HepG2 (cell line): ENCODE results near the gene IL1RAPL2. TPM values are rescaled to one million over a fixed set of nuclear protein-coding genes. Genes with fewer than 3 reads are reported as not detected.

Experiments used
- ATAC-seq: fragments of 200-7000 bp; cut with Tn5 transposase; 3 replicates; pipeline ENCODE4 v1.9.1; 2020; ENCODE audit warnings: mild to moderate bottlenecking, moderate library complexity
- BruUV-seq: library from RNA; stranded (reverse); fragments of 400-500 nt; replicated peaks from 2 replicates; lab custom pipeline; 2021; lab: Mats Ljungman, UMichigan
- CTCF ChIA-PET: fragments of 300-600 bp; formaldehyde crosslinking; extraction: SDS; loops from one replicate; lab custom pipeline; 2021; ENCODE audit warnings: low total read pairs, inconsistent platforms, low intra/inter-chr PET ratio; lab: Yijun Ruan, JAX
- POLR2A ChIA-PET: fragments of 350-600 bp; sonication (Branson Sonifier 250); formaldehyde crosslinking; loops from one replicate; lab custom pipeline; 2020; ENCODE audit warnings: antibody characterized with exemption, inconsistent platforms; lab: Yijun Ruan, JAX
- DNase-seq: peaks from one replicate; pipeline ENCODE4 v3.0.0-alpha.2; 2015; ENCODE audit warnings: low spot score
- FAIRE-seq: peaks from 3 replicates; lab custom pipeline; 2011; peaks lifted over from hg19 to GRCh38; lab: Jason Lieb, UNC
- H2AFZ ChIP-seq: one replicate; pipeline ENCODE4 v1.6.1; 2011; ENCODE audit warnings: low read length, inconsistent platforms
- H3K27ac ChIP-seq: fragments of 300-600 bp; 3 replicates; pipeline ENCODE4 v1.8.0; 2011; ENCODE audit warnings: mixed run types, mild to moderate bottlenecking, mixed read lengths, low read length, inconsistent platforms; ENCODE audit not compliant: insufficient read depth; ENCODE audit errors: extremely low read length
- H3K27me3 ChIP-seq, 2 experiments: fragments of 200-600 bp in 1 of 2; 2 replicates in 1 of 2; 3 replicates in 1 of 2; pipeline versions ENCODE4 v1.6.0 to v1.8.0; 2011; ENCODE audit warnings: low read length in 2 of 2, mild to moderate bottlenecking in 2 of 2, moderate library complexity in 2 of 2, inconsistent platforms in 1 of 2; ENCODE audit not compliant: insufficient read depth in 2 of 2, control insufficient read depth in 1 of 2
- H3K36me3 ChIP-seq, 2 experiments: fragments of 200-600 bp in 1 of 2; replicated peaks in 1 of 2; 2 replicates in 1 of 2; 3 replicates in 1 of 2; pipeline versions ENCODE4 v1.5.1 to v1.8.0; 2011; ENCODE audit warnings: low read length in 2 of 2, inconsistent platforms in 1 of 2; ENCODE audit not compliant: insufficient read depth in 2 of 2, control insufficient read depth in 1 of 2
- H3K4me1 ChIP-seq: 2 replicates; pipeline ENCODE4 v1.5.1; 2012; ENCODE audit warnings: low read length, inconsistent platforms; ENCODE audit not compliant: insufficient read depth
- H3K4me2 ChIP-seq: 2 replicates; pipeline ENCODE4 v1.6.0; 2011; ENCODE audit warnings: low read depth, low read length, inconsistent platforms
- H3K4me3 ChIP-seq, 3 experiments: fragments of 200-600 bp in 1 of 3; sonication (generic), shearing (Covaris generic) in 1 of 3; replicated peaks in 1 of 3; 2 replicates each; pipeline ENCODE4 v1.5.1; 2011 to 2016; ENCODE audit warnings: low read length in 3 of 3, inconsistent platforms in 2 of 3, low read depth in 2 of 3, mild to moderate bottlenecking in 2 of 3, control low read depth in 1 of 3, mixed read lengths in 1 of 3; ENCODE audit not compliant: insufficient read depth in 1 of 3
- H3K79me2 ChIP-seq: one replicate; pipeline ENCODE4 v1.6.1; 2011; ENCODE audit warnings: low read length, inconsistent platforms; ENCODE audit not compliant: insufficient read depth
- H3K9ac ChIP-seq: 2 replicates; pipeline ENCODE4 v1.6.0; 2011; ENCODE audit warnings: mild to moderate bottlenecking, low read depth, low read length, inconsistent platforms; ENCODE audit not compliant: insufficient read depth
- H3K9me3 ChIP-seq: 2 replicates; pipeline ENCODE4 v1.5.1; 2012; ENCODE audit warnings: mild to moderate bottlenecking, low read length
- H4K20me1 ChIP-seq: 2 replicates; pipeline ENCODE4 v1.6.0; 2011; ENCODE audit warnings: inconsistent platforms, mild to moderate bottlenecking, low read length, moderate library complexity; ENCODE audit not compliant: insufficient read depth
- ADNP ChIP-seq: sonication (generic); formaldehyde crosslinking; IDR thresholded peaks from 2 replicates; pipeline ENCODE4 v1.4.0; 2020; ENCODE audit warnings: missing genetic modification reagents
- CENPT ChIP-seq: sonication (generic); formaldehyde crosslinking; IDR thresholded peaks from 2 replicates; pipeline ENCODE4 v1.8.0; 2022; ENCODE audit warnings: low read depth, mild to moderate bottlenecking, moderate library complexity, missing genetic modification reagents
- MIXL1 ChIP-seq: IDR thresholded peaks from 2 replicates; pipeline ENCODE4 v1.6.1; 2016
- NAIF1 ChIP-seq: sonication (generic); formaldehyde crosslinking; IDR thresholded peaks from 2 replicates; pipeline ENCODE4 v1.5.0; 2020; ENCODE audit warnings: mild to moderate bottlenecking, missing genetic modification reagents, borderline replicate concordance
- RAD51 ChIP-seq: fragments of 450-650 bp; IDR thresholded peaks from 2 replicates; pipeline ENCODE4 v1.6.1; 2016; ENCODE audit warnings: borderline replicate concordance
- SIN3B ChIP-seq: fragments of 150-350 bp; IDR thresholded peaks from 2 replicates; pipeline ENCODE4 v1.6.1; 2014; ENCODE audit warnings: low read length
- ZNF296 ChIP-seq: sonication (generic); formaldehyde crosslinking; conservative IDR thresholded peaks from 2 replicates; pipeline ENCODE4 v1.5.0; 2020; ENCODE audit warnings: mild to moderate bottlenecking, missing genetic modification reagents
- ZNF720 ChIP-seq: sonication (generic); formaldehyde crosslinking; IDR thresholded peaks from 2 replicates; pipeline ENCODE4 v1.4.0; 2020; ENCODE audit warnings: missing genetic modification reagents
- in situ Hi-C: cut with HindIII; loops from 2 replicates; pipeline ENCODE4 v1.10.0; 2017; ENCODE audit warnings: low pct_unique_long_range_greater_than_20kb; ENCODE audit not compliant: extremely low pct_ligation_motif_present
- intact Hi-C: fragments of 100-400 bp; cut with micrococcal nuclease; formaldehyde crosslinking; loops from one replicate; pipeline ENCODE4 v1.10.0; 2022; ENCODE audit not compliant: unreplicated experiment
- polyA plus RNA-seq, 8 experiments: library from polyadenylated mRNA; depleted of rRNA in 3 of 8; stranded (reverse) in 7 of 8; unstranded in 1 of 8; fragments of >200 nt; fragmentation: Illumina TruSeq in 4 of 8; extraction: Trizol in 4 of 8; gene quantifications; 2 replicates each; pipeline versions ENCODE4 v1.2.1 to v1.2.3, GENCODE V29; 2011 to 2016; ENCODE audit warnings: low read depth in 4 of 8, missing spikeins in 1 of 8, mixed read lengths in 1 of 8; ENCODE audit not compliant: insufficient read depth in 1 of 8
- total RNA-seq, 5 experiments: library from RNA; depleted of rRNA; stranded (reverse); fragments of >200 nt; fragmentation: Illumina TruSeq; extraction: Trizol; gene quantifications; 2 replicates each; pipeline ENCODE4 v1.2.3, GENCODE V29; 2016; ENCODE audit warnings: low read depth in 1 of 5
- TF ChIP-seq, protein P1 (sequence below): sonication (generic); formaldehyde crosslinking; IDR thresholded peaks from 2 replicates; pipeline ENCODE4 v1.4.0; 2020; ENCODE audit warnings: missing genetic modification reagents
- TF ChIP-seq, protein P2 (sequence below): sonication (generic); formaldehyde crosslinking; IDR thresholded peaks from 2 replicates; pipeline ENCODE4 v1.4.0; 2020; ENCODE audit warnings: mild to moderate bottlenecking, missing genetic modification reagents
- TF ChIP-seq, protein P3 (sequence below): sonication (generic); formaldehyde crosslinking; conservative IDR thresholded peaks from 2 replicates; pipeline ENCODE4 v1.8.0; 2022; ENCODE audit warnings: missing genetic modification reagents
- TF ChIP-seq, protein P4 (sequence below): sonication (generic); formaldehyde crosslinking; IDR thresholded peaks from 2 replicates; pipeline ENCODE4 v1.8.0; 2022; ENCODE audit warnings: missing genetic modification reagents, mild to moderate bottlenecking, borderline replicate concordance

Gene IL1RAPL2
- total and polyA plus RNA-seq, 2 of the 13 experiments (the other 11 are each of a cell fraction or from before 2014, with no cell fraction given) = not detected

- H3K9ac ChIP-seq = no peak overlapping the region
- H3K27ac ChIP-seq = no peak overlapping the region
- DNase-seq (no peak), ATAC-seq (no peak), FAIRE-seq (no peak)
- TF ChIP-seq, protein P1, sequence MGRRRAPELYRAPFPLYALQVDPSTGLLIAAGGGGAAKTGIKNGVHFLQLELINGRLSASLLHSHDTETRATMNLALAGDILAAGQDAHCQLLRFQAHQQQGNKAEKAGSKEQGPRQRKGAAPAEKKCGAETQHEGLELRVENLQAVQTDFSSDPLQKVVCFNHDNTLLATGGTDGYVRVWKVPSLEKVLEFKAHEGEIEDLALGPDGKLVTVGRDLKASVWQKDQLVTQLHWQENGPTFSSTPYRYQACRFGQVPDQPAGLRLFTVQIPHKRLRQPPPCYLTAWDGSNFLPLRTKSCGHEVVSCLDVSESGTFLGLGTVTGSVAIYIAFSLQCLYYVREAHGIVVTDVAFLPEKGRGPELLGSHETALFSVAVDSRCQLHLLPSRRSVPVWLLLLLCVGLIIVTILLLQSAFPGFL (CRISPR knock-in tag) = no peak
- no peak for TF ChIP-seq ZNF720
- no peak for TF ChIP-seq ADNP (CRISPR knock-in tag)
- TF ChIP-seq, protein P2, sequence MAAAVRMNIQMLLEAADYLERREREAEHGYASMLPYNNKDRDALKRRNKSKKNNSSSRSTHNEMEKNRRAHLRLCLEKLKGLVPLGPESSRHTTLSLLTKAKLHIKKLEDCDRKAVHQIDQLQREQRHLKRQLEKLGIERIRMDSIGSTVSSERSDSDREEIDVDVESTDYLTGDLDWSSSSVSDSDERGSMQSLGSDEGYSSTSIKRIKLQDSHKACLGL (CRISPR knock-in tag) = no peak
- no peak for TF ChIP-seq SIN3B
- no peak for TF ChIP-seq NAIF1 (CRISPR knock-in tag)
- TF ChIP-seq CENPT = no peak
- TF ChIP-seq ZNF296 (CRISPR knock-in tag) = no peak
- TF ChIP-seq MIXL1 (CRISPR knock-in tag) = no peak
- TF ChIP-seq RAD51 = no peak
- TF ChIP-seq, protein P3, sequence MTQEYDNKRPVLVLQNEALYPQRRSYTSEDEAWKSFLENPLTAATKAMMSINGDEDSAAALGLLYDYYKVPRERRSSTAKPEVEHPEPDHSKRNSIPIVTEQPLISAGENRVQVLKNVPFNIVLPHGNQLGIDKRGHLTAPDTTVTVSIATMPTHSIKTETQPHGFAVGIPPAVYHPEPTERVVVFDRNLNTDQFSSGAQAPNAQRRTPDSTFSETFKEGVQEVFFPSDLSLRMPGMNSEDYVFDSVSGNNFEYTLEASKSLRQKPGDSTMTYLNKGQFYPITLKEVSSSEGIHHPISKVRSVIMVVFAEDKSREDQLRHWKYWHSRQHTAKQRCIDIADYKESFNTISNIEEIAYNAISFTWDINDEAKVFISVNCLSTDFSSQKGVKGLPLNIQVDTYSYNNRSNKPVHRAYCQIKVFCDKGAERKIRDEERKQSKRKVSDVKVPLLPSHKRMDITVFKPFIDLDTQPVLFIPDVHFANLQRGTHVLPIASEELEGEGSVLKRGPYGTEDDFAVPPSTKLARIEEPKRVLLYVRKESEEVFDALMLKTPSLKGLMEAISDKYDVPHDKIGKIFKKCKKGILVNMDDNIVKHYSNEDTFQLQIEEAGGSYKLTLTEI = no peak
- TF ChIP-seq, protein P4, sequence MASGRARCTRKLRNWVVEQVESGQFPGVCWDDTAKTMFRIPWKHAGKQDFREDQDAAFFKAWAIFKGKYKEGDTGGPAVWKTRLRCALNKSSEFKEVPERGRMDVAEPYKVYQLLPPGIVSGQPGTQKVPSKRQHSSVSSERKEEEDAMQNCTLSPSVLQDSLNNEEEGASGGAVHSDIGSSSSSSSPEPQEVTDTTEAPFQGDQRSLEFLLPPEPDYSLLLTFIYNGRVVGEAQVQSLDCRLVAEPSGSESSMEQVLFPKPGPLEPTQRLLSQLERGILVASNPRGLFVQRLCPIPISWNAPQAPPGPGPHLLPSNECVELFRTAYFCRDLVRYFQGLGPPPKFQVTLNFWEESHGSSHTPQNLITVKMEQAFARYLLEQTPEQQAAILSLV (CRISPR knock-in tag) = no peak
- H3K79me2 ChIP-seq = no peaks in the 10 kb centered on the region
- no peaks in the 10 kb centered on the region for H3K36me3 ChIP-seq
- intact Hi-C loops (no loop called here), in situ Hi-C loops (no loop called here)
- POLR2A ChIA-PET = no interaction called here
- no peaks in the 10 kb centered on the region for H3K9me3 ChIP-seq
- no peak overlapping the region for H2AFZ ChIP-seq
- BruUV-seq = no TSS peak
- H4K20me1 ChIP-seq = no peaks in the 10 kb centered on the region
- no peak overlapping the region for H3K4me2 ChIP-seq
- CTCF ChIA-PET = no interaction called here
- H3K4me1 ChIP-seq = no peaks in the 10 kb centered on the region
- H3K4me3 ChIP-seq = no peak overlapping the region
- H3K27me3 ChIP-seq = no peaks in the 10 kb centered on the region
Observed at GRCh38 chrX:105136786-105137185, 570.8 kb downstream of the IL1RAPL2 start.
